HepG2 (cell line): Measurements from ENCODE around the gene CLPX. TPM values are rescaled to one million over a fixed set of nuclear protein-coding genes. Genes with fewer than 3 reads are reported as not detected.

Experiments used
- ATAC-seq: fragments of 200-7000 bp; cut with Tn5 transposase; 3 replicates; pipeline ENCODE4 v1.9.1; 2020; ENCODE audit warnings: mild to moderate bottlenecking, moderate library complexity
- BruUV-seq: library from RNA; stranded (reverse); fragments of 400-500 nt; replicated peaks from 2 replicates; lab custom pipeline; 2021; lab: Mats Ljungman, UMichigan
- CTCF ChIA-PET: fragments of 300-600 bp; formaldehyde crosslinking; extraction: SDS; loops from one replicate; lab custom pipeline; 2021; ENCODE audit warnings: low total read pairs, inconsistent platforms, low intra/inter-chr PET ratio; lab: Yijun Ruan, JAX
- POLR2A ChIA-PET: fragments of 350-600 bp; sonication (Branson Sonifier 250); formaldehyde crosslinking; loops from one replicate; lab custom pipeline; 2020; ENCODE audit warnings: antibody characterized with exemption, inconsistent platforms; lab: Yijun Ruan, JAX
- DNase-seq: peaks from one replicate; pipeline ENCODE4 v3.0.0-alpha.2; 2015; ENCODE audit warnings: low spot score
- FAIRE-seq: peaks from 3 replicates; lab custom pipeline; 2011; peaks lifted over from hg19 to GRCh38; lab: Jason Lieb, UNC
- H2AFZ ChIP-seq: one replicate; pipeline ENCODE4 v1.6.1; 2011; ENCODE audit warnings: low read length, inconsistent platforms
- H3K27ac ChIP-seq: fragments of 300-600 bp; 3 replicates; pipeline ENCODE4 v1.8.0; 2011; ENCODE audit warnings: mixed run types, mild to moderate bottlenecking, mixed read lengths, low read length, inconsistent platforms; ENCODE audit not compliant: insufficient read depth; ENCODE audit errors: extremely low read length
- H3K27me3 ChIP-seq, 2 experiments: fragments of 200-600 bp in 1 of 2; 2 replicates in 1 of 2; 3 replicates in 1 of 2; pipeline versions ENCODE4 v1.6.0 to v1.8.0; 2011; ENCODE audit warnings: low read length in 2 of 2, mild to moderate bottlenecking in 2 of 2, moderate library complexity in 2 of 2, inconsistent platforms in 1 of 2; ENCODE audit not compliant: insufficient read depth in 2 of 2, control insufficient read depth in 1 of 2
- H3K36me3 ChIP-seq, 2 experiments: fragments of 200-600 bp in 1 of 2; replicated peaks in 1 of 2; 2 replicates in 1 of 2; 3 replicates in 1 of 2; pipeline versions ENCODE4 v1.5.1 to v1.8.0; 2011; ENCODE audit warnings: low read length in 2 of 2, inconsistent platforms in 1 of 2; ENCODE audit not compliant: insufficient read depth in 2 of 2, control insufficient read depth in 1 of 2
- H3K4me1 ChIP-seq: 2 replicates; pipeline ENCODE4 v1.5.1; 2012; ENCODE audit warnings: low read length, inconsistent platforms; ENCODE audit not compliant: insufficient read depth
- H3K4me2 ChIP-seq: 2 replicates; pipeline ENCODE4 v1.6.0; 2011; ENCODE audit warnings: low read depth, low read length, inconsistent platforms
- H3K4me3 ChIP-seq, 3 experiments: fragments of 200-600 bp in 1 of 3; sonication (generic), shearing (Covaris generic) in 1 of 3; replicated peaks in 1 of 3; 2 replicates each; pipeline ENCODE4 v1.5.1; 2011 to 2016; ENCODE audit warnings: low read length in 3 of 3, inconsistent platforms in 2 of 3, low read depth in 2 of 3, mild to moderate bottlenecking in 2 of 3, control low read depth in 1 of 3, mixed read lengths in 1 of 3; ENCODE audit not compliant: insufficient read depth in 1 of 3
- H3K79me2 ChIP-seq: one replicate; pipeline ENCODE4 v1.6.1; 2011; ENCODE audit warnings: low read length, inconsistent platforms; ENCODE audit not compliant: insufficient read depth
- H3K9ac ChIP-seq: 2 replicates; pipeline ENCODE4 v1.6.0; 2011; ENCODE audit warnings: mild to moderate bottlenecking, low read depth, low read length, inconsistent platforms; ENCODE audit not compliant: insufficient read depth
- H3K9me3 ChIP-seq: 2 replicates; pipeline ENCODE4 v1.5.1; 2012; ENCODE audit warnings: mild to moderate bottlenecking, low read length
- H4K20me1 ChIP-seq: 2 replicates; pipeline ENCODE4 v1.6.0; 2011; ENCODE audit warnings: inconsistent platforms, mild to moderate bottlenecking, low read length, moderate library complexity; ENCODE audit not compliant: insufficient read depth
- HOXA5 ChIP-seq: sonication (generic); formaldehyde crosslinking; IDR thresholded peaks from 2 replicates; pipeline ENCODE4 v1.4.0; 2020; ENCODE audit warnings: missing genetic modification reagents
- NR2F1 ChIP-seq, 2 experiments: fragments of 450-650 bp in 1 of 2; formaldehyde crosslinking in 1 of 2; IDR thresholded peaks; 2 replicates each; pipeline versions ENCODE4 v1.5.0 to v1.6.1; 2016 to 2020; ENCODE audit warnings: mild to moderate bottlenecking in 1 of 2, missing compliant biosample characterization in 1 of 2, missing genetic modification reagents in 1 of 2, moderate library complexity in 1 of 2
- PAF1 ChIP-seq: IDR thresholded peaks from 2 replicates; pipeline ENCODE4 v1.6.1; 2016; ENCODE audit warnings: missing genetic modification reagents, missing compliant biosample characterization
- PLRG1 ChIP-seq: fragments of 450-650 bp; conservative IDR thresholded peaks from 2 replicates; pipeline ENCODE4 v1.6.1; 2016
- TEAD2 ChIP-seq: sonication (generic); formaldehyde crosslinking; IDR thresholded peaks from 2 replicates; pipeline ENCODE4 v1.9.0; 2021; ENCODE audit warnings: missing genetic modification reagents
- TGIF2 ChIP-seq: IDR thresholded peaks from 2 replicates; pipeline ENCODE4 v1.6.1; 2016; ENCODE audit warnings: control low read depth, missing compliant biosample characterization
- TOPORS ChIP-seq: sonication (generic); formaldehyde crosslinking; IDR thresholded peaks from 2 replicates; pipeline ENCODE4 v1.8.0; 2023; ENCODE audit warnings: mild to moderate bottlenecking, missing genetic modification reagents
- ZC3H13 ChIP-seq: sonication (generic); formaldehyde crosslinking; IDR thresholded peaks from 2 replicates; pipeline ENCODE4 v1.8.1; 2023; ENCODE audit warnings: mild to moderate bottlenecking, missing genetic modification reagents, moderate library complexity
- ZFP82 ChIP-seq: sonication (generic); formaldehyde crosslinking; IDR thresholded peaks from 2 replicates; pipeline ENCODE4 v1.5.1; 2020; ENCODE audit warnings: mild to moderate bottlenecking, missing genetic modification reagents, borderline replicate concordance
- ZFYVE20 ChIP-seq: sonication (generic); formaldehyde crosslinking; IDR thresholded peaks from 2 replicates; pipeline ENCODE4 v1.8.0; 2023; ENCODE audit warnings: low read depth, mild to moderate bottlenecking, moderate library complexity, missing genetic modification reagents, borderline replicate concordance
- ZMYM2 ChIP-seq: sonication (generic); formaldehyde crosslinking; IDR thresholded peaks from 2 replicates; pipeline ENCODE4 v1.8.0; 2022; ENCODE audit warnings: mild to moderate bottlenecking, missing genetic modification reagents
- ZMYM4 ChIP-seq: sonication (generic); formaldehyde crosslinking; IDR thresholded peaks from 2 replicates; pipeline ENCODE4 v1.8.1; 2023; ENCODE audit warnings: mild to moderate bottlenecking, missing genetic modification reagents
- ZNF782 ChIP-seq: sonication (generic); formaldehyde crosslinking; IDR thresholded peaks from 2 replicates; pipeline ENCODE4 v1.4.0; 2020; ENCODE audit warnings: missing genetic modification reagents, mild to moderate bottlenecking, borderline replicate concordance
- ZNF841 ChIP-seq: sonication (generic); formaldehyde crosslinking; IDR thresholded peaks from 2 replicates; pipeline ENCODE4 v1.8.1; 2023; ENCODE audit warnings: missing genetic modification reagents, borderline replicate concordance
- WGBS: methylation state at CpG from one replicate; pipeline ENCODE4 v1.1.6; 2017; ENCODE audit warnings: low lambda C conversion rate; 5-methylcytosine and 5-hydroxymethylcytosine counted together
- in situ Hi-C: cut with HindIII; loops from 2 replicates; pipeline ENCODE4 v1.10.0; 2017; ENCODE audit warnings: low pct_unique_long_range_greater_than_20kb; ENCODE audit not compliant: extremely low pct_ligation_motif_present
- intact Hi-C: fragments of 100-400 bp; cut with micrococcal nuclease; formaldehyde crosslinking; loops from one replicate; pipeline ENCODE4 v1.10.0; 2022; ENCODE audit not compliant: unreplicated experiment
- polyA plus RNA-seq, 8 experiments: library from polyadenylated mRNA; depleted of rRNA in 3 of 8; stranded (reverse) in 7 of 8; unstranded in 1 of 8; fragments of >200 nt; fragmentation: Illumina TruSeq in 4 of 8; extraction: Trizol in 4 of 8; gene quantifications; 2 replicates each; pipeline versions ENCODE4 v1.2.1 to v1.2.3, GENCODE V29; 2011 to 2016; ENCODE audit warnings: low read depth in 4 of 8, missing spikeins in 1 of 8, mixed read lengths in 1 of 8; ENCODE audit not compliant: insufficient read depth in 1 of 8
- total RNA-seq, 5 experiments: library from RNA; depleted of rRNA; stranded (reverse); fragments of >200 nt; fragmentation: Illumina TruSeq; extraction: Trizol; gene quantifications; 2 replicates each; pipeline ENCODE4 v1.2.3, GENCODE V29; 2016; ENCODE audit warnings: low read depth in 1 of 5
- TF ChIP-seq, protein P1 (sequence below): conservative IDR thresholded peaks from 2 replicates; pipeline ENCODE4 v1.6.1; 2018; ENCODE audit warnings: missing genetic modification reagents
- TF ChIP-seq, protein P2 (sequence below): sonication (generic); formaldehyde crosslinking; IDR thresholded peaks from 2 replicates; pipeline ENCODE4 v1.4.0; 2020; ENCODE audit warnings: missing genetic modification reagents, borderline replicate concordance
- TF ChIP-seq, protein P3 (sequence below): sonication (generic); formaldehyde crosslinking; IDR thresholded peaks from 2 replicates; pipeline ENCODE4 v1.8.1; 2023; ENCODE audit warnings: mild to moderate bottlenecking, missing genetic modification reagents
- TF ChIP-seq, protein P4 (sequence below): sonication (generic); formaldehyde crosslinking; IDR thresholded peaks from 2 replicates; pipeline ENCODE4 v1.4.0; 2020; ENCODE audit warnings: missing genetic modification reagents, borderline replicate concordance

The CLPX gene
- total and polyA plus RNA-seq, 2 of the 13 experiments (the other 11 are each of a cell fraction or from before 2014, with no cell fraction given) = 33.9 to 61.3 TPM

DNA sequence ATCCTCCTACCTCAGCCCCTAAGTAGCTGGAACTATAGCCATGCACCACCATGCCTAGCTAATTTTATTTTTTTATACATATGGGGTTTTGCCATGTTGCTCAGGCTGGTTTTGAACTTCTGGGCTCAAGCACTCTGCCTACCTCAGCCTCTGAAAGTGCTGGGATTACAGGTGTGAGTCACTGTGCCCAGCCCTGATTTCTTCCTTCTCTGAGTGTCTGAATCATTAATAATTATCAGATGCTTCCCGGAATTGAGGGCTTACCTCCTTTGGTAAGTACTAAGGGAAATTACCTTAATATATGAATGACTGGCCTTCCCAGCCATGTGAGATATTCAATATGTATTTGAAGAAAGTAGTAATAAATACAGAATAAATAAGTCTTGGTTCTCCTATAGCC, 7.2 kb downstream of the CLPX start:
- intact Hi-C loops = no loop called here
- DNase-seq (no peak), ATAC-seq (no peak), FAIRE-seq (no peak)
- H3K4me2 ChIP-seq = no peak overlapping the region
- H3K79me2 ChIP-seq = peaks cover 37% of the 10 kb centered on the region
- H4K20me1 ChIP-seq = 0 out of 2 replicates have a peak, but pooled peaks cover 8% of the 10 kb centered on the region
- ChIA-PET CTCF (no interaction called here), POLR2A (no interaction called here)
- H3K4me1 ChIP-seq = peaks cover 46% of the 10 kb centered on the region
- in situ Hi-C loops = no loop called here
- H3K27me3 ChIP-seq = no peaks in the 10 kb centered on the region
- no TSS peak for BruUV-seq
- no peaks in the 10 kb centered on the region for H3K9me3 ChIP-seq
- WGBS = 96% methylated on average over 1 of the region's 1 CpG
- no peak overlapping the region for H3K27ac ChIP-seq
- H2AFZ ChIP-seq = no peak overlapping the region
- H3K4me3 ChIP-seq = no peak overlapping the region
- TF ChIP-seq ZFYVE20 (CRISPR knock-in tag) (no peak), NR2F1 (CRISPR knock-in tag; IDR thresholded peaks at IDR 0.05) (no peak), TEAD2 (CRISPR knock-in tag) (no peak), PAF1 (CRISPR knock-in tag) (no peak), HOXA5 (CRISPR knock-in tag) (no peak), TGIF2 (CRISPR knock-in tag) (no peak), ZMYM2 (CRISPR knock-in tag) (no peak), ZFP82 (CRISPR knock-in tag) (no peak), ZMYM4 (CRISPR knock-in tag) (no peak), ZNF841 (CRISPR knock-in tag) (no peak), ZC3H13 (CRISPR knock-in tag) (no peak), PLRG1 (no peak), TOPORS (CRISPR knock-in tag) (no peak), ZNF782 (CRISPR knock-in tag) (no peak)
- TF ChIP-seq, protein P1, sequence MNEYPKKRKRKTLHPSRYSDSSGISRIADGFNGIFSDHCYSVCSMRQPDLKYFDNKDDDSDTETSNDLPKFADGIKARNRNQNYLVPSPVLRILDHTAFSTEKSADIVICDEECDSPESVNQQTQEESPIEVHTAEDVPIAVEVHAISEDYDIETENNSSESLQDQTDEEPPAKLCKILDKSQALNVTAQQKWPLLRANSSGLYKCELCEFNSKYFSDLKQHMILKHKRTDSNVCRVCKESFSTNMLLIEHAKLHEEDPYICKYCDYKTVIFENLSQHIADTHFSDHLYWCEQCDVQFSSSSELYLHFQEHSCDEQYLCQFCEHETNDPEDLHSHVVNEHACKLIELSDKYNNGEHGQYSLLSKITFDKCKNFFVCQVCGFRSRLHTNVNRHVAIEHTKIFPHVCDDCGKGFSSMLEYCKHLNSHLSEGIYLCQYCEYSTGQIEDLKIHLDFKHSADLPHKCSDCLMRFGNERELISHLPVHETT (CRISPR knock-in tag) = no peak
- TF ChIP-seq, protein P2, sequence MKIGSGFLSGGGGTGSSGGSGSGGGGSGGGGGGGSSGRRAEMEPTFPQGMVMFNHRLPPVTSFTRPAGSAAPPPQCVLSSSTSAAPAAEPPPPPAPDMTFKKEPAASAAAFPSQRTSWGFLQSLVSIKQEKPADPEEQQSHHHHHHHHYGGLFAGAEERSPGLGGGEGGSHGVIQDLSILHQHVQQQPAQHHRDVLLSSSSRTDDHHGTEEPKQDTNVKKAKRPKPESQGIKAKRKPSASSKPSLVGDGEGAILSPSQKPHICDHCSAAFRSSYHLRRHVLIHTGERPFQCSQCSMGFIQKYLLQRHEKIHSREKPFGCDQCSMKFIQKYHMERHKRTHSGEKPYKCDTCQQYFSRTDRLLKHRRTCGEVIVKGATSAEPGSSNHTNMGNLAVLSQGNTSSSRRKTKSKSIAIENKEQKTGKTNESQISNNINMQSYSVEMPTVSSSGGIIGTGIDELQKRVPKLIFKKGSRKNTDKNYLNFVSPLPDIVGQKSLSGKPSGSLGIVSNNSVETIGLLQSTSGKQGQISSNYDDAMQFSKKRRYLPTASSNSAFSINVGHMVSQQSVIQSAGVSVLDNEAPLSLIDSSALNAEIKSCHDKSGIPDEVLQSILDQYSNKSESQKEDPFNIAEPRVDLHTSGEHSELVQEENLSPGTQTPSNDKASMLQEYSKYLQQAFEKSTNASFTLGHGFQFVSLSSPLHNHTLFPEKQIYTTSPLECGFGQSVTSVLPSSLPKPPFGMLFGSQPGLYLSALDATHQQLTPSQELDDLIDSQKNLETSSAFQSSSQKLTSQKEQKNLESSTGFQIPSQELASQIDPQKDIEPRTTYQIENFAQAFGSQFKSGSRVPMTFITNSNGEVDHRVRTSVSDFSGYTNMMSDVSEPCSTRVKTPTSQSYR = no peak
- TF ChIP-seq, protein P3, sequence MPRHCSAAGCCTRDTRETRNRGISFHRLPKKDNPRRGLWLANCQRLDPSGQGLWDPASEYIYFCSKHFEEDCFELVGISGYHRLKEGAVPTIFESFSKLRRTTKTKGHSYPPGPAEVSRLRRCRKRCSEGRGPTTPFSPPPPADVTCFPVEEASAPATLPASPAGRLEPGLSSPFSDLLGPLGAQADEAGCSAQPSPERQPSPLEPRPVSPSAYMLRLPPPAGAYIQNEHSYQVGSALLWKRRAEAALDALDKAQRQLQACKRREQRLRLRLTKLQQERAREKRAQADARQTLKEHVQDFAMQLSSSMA (CRISPR knock-in tag) = no peak
- TF ChIP-seq, protein P4, sequence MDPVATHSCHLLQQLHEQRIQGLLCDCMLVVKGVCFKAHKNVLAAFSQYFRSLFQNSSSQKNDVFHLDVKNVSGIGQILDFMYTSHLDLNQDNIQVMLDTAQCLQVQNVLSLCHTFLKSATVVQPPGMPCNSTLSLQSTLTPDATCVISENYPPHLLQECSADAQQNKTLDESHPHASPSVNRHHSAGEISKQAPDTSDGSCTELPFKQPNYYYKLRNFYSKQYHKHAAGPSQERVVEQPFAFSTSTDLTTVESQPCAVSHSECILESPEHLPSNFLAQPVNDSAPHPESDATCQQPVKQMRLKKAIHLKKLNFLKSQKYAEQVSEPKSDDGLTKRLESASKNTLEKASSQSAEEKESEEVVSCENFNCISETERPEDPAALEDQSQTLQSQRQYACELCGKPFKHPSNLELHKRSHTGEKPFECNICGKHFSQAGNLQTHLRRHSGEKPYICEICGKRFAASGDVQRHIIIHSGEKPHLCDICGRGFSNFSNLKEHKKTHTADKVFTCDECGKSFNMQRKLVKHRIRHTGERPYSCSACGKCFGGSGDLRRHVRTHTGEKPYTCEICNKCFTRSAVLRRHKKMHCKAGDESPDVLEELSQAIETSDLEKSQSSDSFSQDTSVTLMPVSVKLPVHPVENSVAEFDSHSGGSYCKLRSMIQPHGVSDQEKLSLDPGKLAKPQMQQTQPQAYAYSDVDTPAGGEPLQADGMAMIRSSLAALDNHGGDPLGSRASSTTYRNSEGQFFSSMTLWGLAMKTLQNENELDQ = no peak
- no peak overlapping the region for H3K9ac ChIP-seq
- peaks cover 4 to 50% of the 10 kb centered on the region in 2 experiments; a peak in 4 of 5 replicates for H3K36me3 ChIP-seq
